DOHH2 (cell line): Measurements from ENCODE around the gene TDP1.

Source experiments
- H3F3A ChIP-seq: fragments of 200-600 bp; sonication (generic), shearing (Covaris generic); 2 replicates; pipeline ENCODE4 v1.6.0; 2016; ENCODE audit warnings: antibody characterized with exemption, mild to moderate bottlenecking; ENCODE audit not compliant: control insufficient read depth, insufficient read depth
- H3K27ac ChIP-seq: fragments of 200-600 bp; sonication (generic); 2 replicates; pipeline ENCODE4 v1.5.1; 2014; ENCODE audit warnings: low read depth, mild to moderate bottlenecking, low read length, moderate library complexity
- H3K27me3 ChIP-seq: fragments of 200-600 bp; sonication (generic); 2 replicates; pipeline ENCODE4 v1.6.1; 2014; ENCODE audit warnings: mild to moderate bottlenecking, low read length, mixed read lengths; ENCODE audit not compliant: control insufficient read depth
- H3K36me3 ChIP-seq: fragments of 200-600 bp; sonication (generic); 2 replicates; pipeline ENCODE4 v1.6.1; 2014; ENCODE audit warnings: mild to moderate bottlenecking, low read length, moderate library complexity, mixed read lengths; ENCODE audit not compliant: control insufficient read depth
- H3K4me1 ChIP-seq: fragments of 200-600 bp; sonication (generic); 2 replicates; pipeline ENCODE4 v1.6.1; 2014; ENCODE audit warnings: mild to moderate bottlenecking, low read length, mixed read lengths; ENCODE audit not compliant: control insufficient read depth
- H3K4me2 ChIP-seq: fragments of 200-600 bp; sonication (generic); 2 replicates; pipeline ENCODE4 v1.6.0; 2014; ENCODE audit warnings: mild to moderate bottlenecking, low read length, moderate library complexity
- H3K4me3 ChIP-seq: fragments of 200-600 bp; sonication (generic); 2 replicates; pipeline ENCODE4 v1.5.1; 2014; ENCODE audit warnings: mild to moderate bottlenecking, low read length, mixed read lengths
- H3K79me2 ChIP-seq: fragments of 200-600 bp; sonication (generic); 2 replicates; pipeline ENCODE4 v1.6.1; 2014; ENCODE audit warnings: mild to moderate bottlenecking, low read length, mixed read lengths; ENCODE audit not compliant: control insufficient read depth
- H3K9me2 ChIP-seq: fragments of 200-600 bp; sonication (generic); replicated peaks from 2 replicates; pipeline ENCODE4 v1.6.1; 2014; ENCODE audit warnings: mild to moderate bottlenecking, low read length, mixed read lengths; ENCODE audit not compliant: control insufficient read depth
- H3K9me3 ChIP-seq: fragments of 200-600 bp; sonication (generic); 2 replicates; pipeline ENCODE4 v1.6.1; 2014; ENCODE audit warnings: antibody characterized with exemption, low read length, mixed read lengths; ENCODE audit not compliant: control insufficient read depth, insufficient read depth
- H4K20me1 ChIP-seq: fragments of 200-600 bp; sonication (generic); 2 replicates; pipeline ENCODE4 v1.6.0; 2014; ENCODE audit warnings: low read depth, mild to moderate bottlenecking, antibody characterized with exemption, low read length, moderate library complexity; ENCODE audit not compliant: control insufficient read depth, insufficient read depth
- EZH2phosphoT487 ChIP-seq: fragments of 200-600 bp; sonication (generic); IDR thresholded peaks from 2 replicates; pipeline ENCODE4 v1.6.1; 2017; ENCODE audit warnings: borderline replicate concordance, mild to moderate bottlenecking, antibody characterized with exemption, low read length, moderate library complexity, mixed read lengths
- TF ChIP-seq, protein P1 (sequence below): fragments of 200-600 bp; sonication (generic); IDR thresholded peaks from one replicate; pipeline ENCODE4 v1.5.1; 2014; ENCODE audit warnings: antibody characterized with exemption, mild to moderate bottlenecking, low read depth, low read length; ENCODE audit not compliant: poor library complexity, severe bottlenecking

The TDP1 gene

GRCh38 chr14:90062127-90062794 is 106.5 kb downstream of the TDP1 start:
- H3F3A ChIP-seq: peaks cover 4% of the 10 kb centered on the region; the same call in 1 of the 2 replicates
- peak overlapping the region; percentile 32 for H3K4me2 ChIP-seq
- H3K9me3 ChIP-seq: peaks cover 4% of the 10 kb centered on the region; the same call in 1 of the 2 replicates
- peaks cover 36% of the 10 kb centered on the region for H3K4me1 ChIP-seq
- no peaks in the 10 kb centered on the region for H4K20me1 ChIP-seq
- H3K36me3 ChIP-seq: no peaks in the 10 kb centered on the region
- no peak overlapping the region for H3K4me3 ChIP-seq
- H3K9me2 ChIP-seq: no peaks in the 10 kb centered on the region
- no peak overlapping the region for H3K27ac ChIP-seq
- TF ChIP-seq EZH2phosphoT487: no peak; the same call in 1 of the 2 replicates
- TF ChIP-seq, protein P1, sequence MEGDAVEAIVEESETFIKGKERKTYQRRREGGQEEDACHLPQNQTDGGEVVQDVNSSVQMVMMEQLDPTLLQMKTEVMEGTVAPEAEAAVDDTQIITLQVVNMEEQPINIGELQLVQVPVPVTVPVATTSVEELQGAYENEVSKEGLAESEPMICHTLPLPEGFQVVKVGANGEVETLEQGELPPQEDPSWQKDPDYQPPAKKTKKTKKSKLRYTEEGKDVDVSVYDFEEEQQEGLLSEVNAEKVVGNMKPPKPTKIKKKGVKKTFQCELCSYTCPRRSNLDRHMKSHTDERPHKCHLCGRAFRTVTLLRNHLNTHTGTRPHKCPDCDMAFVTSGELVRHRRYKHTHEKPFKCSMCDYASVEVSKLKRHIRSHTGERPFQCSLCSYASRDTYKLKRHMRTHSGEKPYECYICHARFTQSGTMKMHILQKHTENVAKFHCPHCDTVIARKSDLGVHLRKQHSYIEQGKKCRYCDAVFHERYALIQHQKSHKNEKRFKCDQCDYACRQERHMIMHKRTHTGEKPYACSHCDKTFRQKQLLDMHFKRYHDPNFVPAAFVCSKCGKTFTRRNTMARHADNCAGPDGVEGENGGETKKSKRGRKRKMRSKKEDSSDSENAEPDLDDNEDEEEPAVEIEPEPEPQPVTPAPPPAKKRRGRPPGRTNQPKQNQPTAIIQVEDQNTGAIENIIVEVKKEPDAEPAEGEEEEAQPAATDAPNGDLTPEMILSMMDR: no peak
- peaks cover 64% of the 10 kb centered on the region for H3K27me3 ChIP-seq
- H3K79me2 ChIP-seq: no peaks in the 10 kb centered on the region

GRCh38 chr14:90062822-90063539 is 107.3 kb downstream of the TDP1 start:
- H3K9me2 ChIP-seq: no peaks in the 10 kb centered on the region
- no peak overlapping the region for H3K27ac ChIP-seq
- H3F3A ChIP-seq: peaks cover 4% of the 10 kb centered on the region; the same call in 1 of the 2 replicates
- H3K4me1 ChIP-seq: peaks cover 36% of the 10 kb centered on the region
- no peaks in the 10 kb centered on the region for H3K36me3 ChIP-seq
- TF ChIP-seq, protein P1: no peak
- no peak for TF ChIP-seq EZH2phosphoT487
- H3K4me3 ChIP-seq: no peak overlapping the region
- peaks cover 62% of the 10 kb centered on the region for H3K27me3 ChIP-seq
- peaks cover 4% of the 10 kb centered on the region; the same call in 1 of the 2 replicates for H3K9me3 ChIP-seq
- no peaks in the 10 kb centered on the region for H3K79me2 ChIP-seq
- 0 out of 2 replicates have a peak overlapping the region, but pooled peaks have one; percentile 24 for H3K4me2 ChIP-seq
- no peaks in the 10 kb centered on the region for H4K20me1 ChIP-seq

DNA sequence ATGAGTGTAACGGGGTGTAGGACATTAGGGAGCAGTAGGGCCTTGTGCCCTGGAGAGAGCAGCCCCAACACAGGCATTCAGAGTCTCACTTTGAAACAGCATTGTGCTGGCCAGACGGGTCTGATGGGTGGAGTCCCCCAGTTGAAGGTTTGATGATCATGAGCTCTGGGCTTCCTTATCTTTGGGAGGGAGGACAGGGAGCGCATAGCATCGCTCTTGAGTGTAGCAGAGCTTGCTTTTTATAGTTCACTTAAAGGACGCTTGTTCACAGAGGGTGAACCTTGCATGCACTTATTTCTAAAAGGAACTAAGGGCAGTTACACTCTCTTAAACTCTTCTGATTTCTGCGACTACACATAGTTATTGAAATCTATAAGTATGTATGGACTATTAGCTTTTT is 116.6 kb downstream of the TDP1 start:
- H3F3A ChIP-seq: no peaks in the 10 kb centered on the region
- no peaks in the 10 kb centered on the region for H3K36me3 ChIP-seq
- no peaks in the 10 kb centered on the region for H3K4me1 ChIP-seq
- H3K79me2 ChIP-seq: no peaks in the 10 kb centered on the region
- no peak for TF ChIP-seq EZH2phosphoT487
- TF ChIP-seq, protein P1: no peak
- no peak overlapping the region for H3K27ac ChIP-seq
- H3K9me2 ChIP-seq: no peaks in the 10 kb centered on the region
- H3K4me3 ChIP-seq: no peak overlapping the region
- H3K4me2 ChIP-seq: no peak overlapping the region
- H3K27me3 ChIP-seq: peaks cover 28% of the 10 kb centered on the region
- H3K9me3 ChIP-seq: no peaks in the 10 kb centered on the region
- no peaks in the 10 kb centered on the region for H4K20me1 ChIP-seq
